SK-N-SH (cell line): ENCODE data around the gene OR1J1.

Experiments
- EZH2phosphoT487 ChIP-seq: fragments of 200-600 bp; sonication (generic); IDR thresholded peaks from 2 replicates; pipeline ENCODE4 v1.6.1; 2017; ENCODE audit warnings: low read depth, mixed run types, mild to moderate bottlenecking, antibody characterized with exemption, moderate library complexity, borderline replicate concordance
- GABPA ChIP-seq: IDR thresholded peaks from 2 replicates; pipeline ENCODE4 v1.4.0; 2012; ENCODE audit warnings: low read depth, mild to moderate bottlenecking
- RFX5 ChIP-seq: IDR thresholded peaks from 2 replicates; pipeline ENCODE4 v1.6.1; 2012; ENCODE audit warnings: mild to moderate bottlenecking, improper control_type of control experiment, low read length
- RXRA ChIP-seq: IDR thresholded peaks from 2 replicates; pipeline ENCODE4 v1.4.0; 2012; ENCODE audit warnings: low read depth, mild to moderate bottlenecking, borderline replicate concordance
- SMC3 ChIP-seq: IDR thresholded peaks from 2 replicates; pipeline ENCODE4 v1.6.1; 2012; ENCODE audit warnings: low read depth, low read length, improper control_type of control experiment
- TF ChIP-seq, protein P1 (sequence below): fragments of 200-600 bp; sonication (generic); IDR thresholded peaks from 2 replicates; pipeline ENCODE4 v1.6.1; 2017; ENCODE audit warnings: antibody characterized with exemption, mild to moderate bottlenecking, moderate library complexity

DNA sequence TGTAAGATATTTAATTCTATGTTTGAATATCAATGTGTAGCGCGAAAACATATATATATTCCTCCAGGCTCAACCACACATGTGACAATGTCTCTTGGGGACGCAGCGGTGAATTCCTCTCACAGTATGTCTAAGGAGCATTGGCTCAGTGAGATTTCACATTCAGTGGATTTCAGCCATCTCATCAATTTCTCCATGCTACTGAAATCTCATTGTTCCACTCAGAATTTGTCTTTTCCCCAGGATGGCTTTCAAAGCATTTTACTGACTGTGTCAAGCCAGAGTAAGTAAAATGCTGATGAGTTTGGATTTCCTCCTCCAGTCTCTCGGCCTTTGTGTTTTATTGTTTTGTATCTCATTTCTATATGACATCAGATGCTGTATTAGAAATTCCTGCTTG, 1.3 kb upstream of the OR1J1 start:
- TF ChIP-seq, protein P1, sequence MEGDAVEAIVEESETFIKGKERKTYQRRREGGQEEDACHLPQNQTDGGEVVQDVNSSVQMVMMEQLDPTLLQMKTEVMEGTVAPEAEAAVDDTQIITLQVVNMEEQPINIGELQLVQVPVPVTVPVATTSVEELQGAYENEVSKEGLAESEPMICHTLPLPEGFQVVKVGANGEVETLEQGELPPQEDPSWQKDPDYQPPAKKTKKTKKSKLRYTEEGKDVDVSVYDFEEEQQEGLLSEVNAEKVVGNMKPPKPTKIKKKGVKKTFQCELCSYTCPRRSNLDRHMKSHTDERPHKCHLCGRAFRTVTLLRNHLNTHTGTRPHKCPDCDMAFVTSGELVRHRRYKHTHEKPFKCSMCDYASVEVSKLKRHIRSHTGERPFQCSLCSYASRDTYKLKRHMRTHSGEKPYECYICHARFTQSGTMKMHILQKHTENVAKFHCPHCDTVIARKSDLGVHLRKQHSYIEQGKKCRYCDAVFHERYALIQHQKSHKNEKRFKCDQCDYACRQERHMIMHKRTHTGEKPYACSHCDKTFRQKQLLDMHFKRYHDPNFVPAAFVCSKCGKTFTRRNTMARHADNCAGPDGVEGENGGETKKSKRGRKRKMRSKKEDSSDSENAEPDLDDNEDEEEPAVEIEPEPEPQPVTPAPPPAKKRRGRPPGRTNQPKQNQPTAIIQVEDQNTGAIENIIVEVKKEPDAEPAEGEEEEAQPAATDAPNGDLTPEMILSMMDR, result no peak
- TF ChIP-seq RFX5 (no peak), GABPA (no peak), SMC3 (no peak), RXRA (no peak), EZH2phosphoT487 (no peak)
